Subcutaneous abdominal adipose tissue (tissue), 5 donors: Measurements from ENCODE around the gene MMP24.
"Not testable (repeated sequence)": the region's sequence is repeated elsewhere in the genome, so short reads cannot be mapped to it uniquely, and the experiment has no call there.

ENCODE experiments used
- H3K27ac ChIP-seq: one replicate; pipeline ENCODE4 v1.7.0; 2013; ENCODE audit warnings: low read depth, mild to moderate bottlenecking, inconsistent platforms, low read length, moderate library complexity
- H3K27me3 ChIP-seq, 5 donors: one replicate each; pipeline ENCODE4 v1.7.0; 2013; ENCODE audit warnings: low read length in 5 of 5, inconsistent platforms in 1 of 5; ENCODE audit not compliant: control insufficient read depth in 5 of 5, insufficient read depth in 4 of 5
- H3K36me3 ChIP-seq, 5 donors: one replicate each; pipeline ENCODE4 v1.7.0; 2013; ENCODE audit warnings: low read length in 5 of 5; ENCODE audit not compliant: control insufficient read depth in 5 of 5, insufficient read depth in 5 of 5
- H3K4me1 ChIP-seq, 5 donors: one replicate each; pipeline ENCODE4 v1.7.0; 2013; ENCODE audit warnings: low read length in 5 of 5, mild to moderate bottlenecking in 3 of 5, moderate library complexity in 1 of 5; ENCODE audit not compliant: control insufficient read depth in 5 of 5, insufficient read depth in 5 of 5
- H3K4me3 ChIP-seq, 5 donors: one replicate each; pipeline ENCODE4 v1.7.0; 2013; ENCODE audit warnings: low read length in 5 of 5, low read depth in 1 of 5
- H3K9ac ChIP-seq, 5 donors: one replicate each; pipeline ENCODE4 v1.7.0; 2013; ENCODE audit warnings: low read length in 5 of 5, mild to moderate bottlenecking in 4 of 5, moderate library complexity in 3 of 5
- H3K9me3 ChIP-seq, 5 donors: one replicate each; pipeline ENCODE4 v1.7.0; 2013; ENCODE audit warnings: low read length in 5 of 5; ENCODE audit not compliant: control insufficient read depth in 5 of 5
- donor health status: healthy.
- donor health status: healthy.
- donor health status: healthy.
- donor health status: healthy.
- donor health status: healthy.

Gene MMP24

GRCh38 chr20:35306931-35307517, 80.5 kb downstream of the MMP24 start:
- Histone ChIP-seq H3K9me3 (no peaks in the 10 kb centered on the region), H3K27me3 (no peaks in the 10 kb centered on the region), H3K4me3 (no peak overlapping the region), H3K4me1 (peaks cover 0 to 24% (median 17%) of the 10 kb centered on the region in 5 donors), H3K27ac (no peak overlapping the region), H3K9ac (no peak overlapping the region), H3K36me3 (peaks cover 0 to 31% (median 17%) of the 10 kb centered on the region in 5 donors)

- Histone ChIP-seq H3K9ac (peak overlapping the region in 2 of 5 donors; percentile 16 to 29), H3K4me1 (peaks cover 0 to 24% (median 17%) of the 10 kb centered on the region in 5 donors), H3K27ac (no peak overlapping the region), H3K27me3 (no peaks in the 10 kb centered on the region), H3K4me3 (no peak overlapping the region), H3K9me3 (no peaks in the 10 kb centered on the region), H3K36me3 (peaks cover 0 to 37% (median 17%) of the 10 kb centered on the region in 5 donors)
Measured at GRCh38 chr20:35307666-35308653, 81.5 kb downstream of the MMP24 start.

- Histone ChIP-seq H3K4me3 (no peak overlapping the region), H3K4me1 (peaks cover 0 to 27% (median 17%) of the 10 kb centered on the region in 5 donors), H3K9me3 (no peaks in the 10 kb centered on the region), H3K36me3 (peaks cover 0 to 30% (median 15%) of the 10 kb centered on the region in 5 donors), H3K27me3 (no peaks in the 10 kb centered on the region), H3K9ac (no peak overlapping the region), H3K27ac (no peak overlapping the region)
Measured at GRCh38 chr20:35311409-35311808, 84.9 kb downstream of the MMP24 start.

GRCh38 chr20:35311822-35312221, 85.3 kb downstream of the MMP24 start:
- H3K9ac ChIP-seq = no peak overlapping the region
- H3K36me3 ChIP-seq = peaks cover 0 to 28% (median 15%) of the 10 kb centered on the region in 5 donors
- no peaks in the 10 kb centered on the region for H3K9me3 ChIP-seq
- peaks cover 0 to 23% (median 16%) of the 10 kb centered on the region in 5 donors for H3K4me1 ChIP-seq
- no peaks in the 10 kb centered on the region for H3K27me3 ChIP-seq
- no peak overlapping the region for H3K27ac ChIP-seq
- no peak overlapping the region for H3K4me3 ChIP-seq

- Histone ChIP-seq H3K36me3 (peaks cover 0 to 28% (median 15%) of the 10 kb centered on the region in 5 donors), H3K9me3 (no peaks in the 10 kb centered on the region), H3K27me3 (no peaks in the 10 kb centered on the region), H3K27ac (no peak overlapping the region), H3K4me1 (peaks cover 0 to 18% (median 11%) of the 10 kb centered on the region in 5 donors), H3K9ac (no peak overlapping the region), H3K4me3 (no peak overlapping the region)
Measured at GRCh38 chr20:35312318-35312717, 85.8 kb downstream of the MMP24 start.

- H3K27ac ChIP-seq = no peak overlapping the region
- peaks cover 0 to 8% (median 0%) of the 10 kb centered on the region in 5 donors for H3K4me1 ChIP-seq
- H3K4me3 ChIP-seq = no peak overlapping the region
- no peaks in the 10 kb centered on the region for H3K27me3 ChIP-seq
- no peak overlapping the region for H3K9ac ChIP-seq
- H3K36me3 ChIP-seq = peaks cover 0 to 26% (median 9%) of the 10 kb centered on the region in 5 donors
- no peaks in the 10 kb centered on the region for H3K9me3 ChIP-seq
Measured at GRCh38 chr20:35314816-35315631, 88.5 kb downstream of the MMP24 start.

GRCh38 chr20:35315632-35316020, 89.1 kb downstream of the MMP24 start:
- H3K4me3 ChIP-seq, H3K9me3 ChIP-seq, H3K27ac ChIP-seq, H3K4me1 ChIP-seq, H3K9ac ChIP-seq, H3K27me3 ChIP-seq: not testable (repeated sequence)
- H3K36me3 ChIP-seq = peaks cover 0 to 26% (median 10%) of the 10 kb centered on the region in 5 donors

GRCh38 chr20:35316086-35316485, 89.6 kb downstream of the MMP24 start:
- Histone ChIP-seq H3K27me3 (no peaks in the 10 kb centered on the region), H3K9ac (no peak overlapping the region), H3K4me3 (no peak overlapping the region), H3K9me3 (no peaks in the 10 kb centered on the region), H3K27ac (no peak overlapping the region), H3K36me3 (peaks cover 0 to 28% (median 13%) of the 10 kb centered on the region in 5 donors), H3K4me1 (peaks cover 0 to 8% (median 0%) of the 10 kb centered on the region in 5 donors)

GRCh38 chr20:35317416-35318210, 91.1 kb downstream of the MMP24 start:
- no peak overlapping the region for H3K9ac ChIP-seq

More at GRCh38 chr20:35317416-35318210, 91.1 kb downstream of the MMP24 start:
- Histone ChIP-seq H3K4me1 (peaks cover 0 to 8% (median 0%) of the 10 kb centered on the region in 5 donors), H3K9me3 (no peaks in the 10 kb centered on the region), H3K27ac (no peak overlapping the region), H3K36me3 (peaks cover 0 to 24% (median 12%) of the 10 kb centered on the region in 5 donors), H3K4me3 (no peak overlapping the region), H3K27me3 (no peaks in the 10 kb centered on the region)
